SK-N-SH (cell line): ENCODE data around the gene ACYP2.

ENCODE experiments used
- CTCF ChIP-seq: fragments of 200-600 bp; sonication (generic); IDR thresholded peaks from 2 replicates; pipeline ENCODE4 v1.6.1; 2017; ENCODE audit warnings: antibody characterized with exemption, mild to moderate bottlenecking, moderate library complexity
- FOSL2 ChIP-seq: IDR thresholded peaks from 2 replicates; pipeline ENCODE4 v1.4.0; 2012; ENCODE audit warnings: low read depth, mild to moderate bottlenecking, moderate library complexity, borderline replicate concordance
- MXI1 ChIP-seq: IDR thresholded peaks from 2 replicates; pipeline ENCODE4 v1.6.1; 2012; ENCODE audit warnings: mild to moderate bottlenecking, low read depth, low read length, improper control_type of control experiment
- RXRA ChIP-seq: IDR thresholded peaks from 2 replicates; pipeline ENCODE4 v1.4.0; 2012; ENCODE audit warnings: low read depth, mild to moderate bottlenecking, borderline replicate concordance
- SIN3A ChIP-seq: IDR thresholded peaks from 2 replicates; pipeline ENCODE4 v1.6.1; 2012; ENCODE audit warnings: low read depth, mild to moderate bottlenecking, low read length, moderate library complexity, borderline replicate concordance
- SMC3 ChIP-seq: IDR thresholded peaks from 2 replicates; pipeline ENCODE4 v1.6.1; 2012; ENCODE audit warnings: low read depth, low read length, improper control_type of control experiment
- TAF1 ChIP-seq: IDR thresholded peaks from 2 replicates; pipeline ENCODE4 v1.6.1; 2012; ENCODE audit warnings: low read depth, mild to moderate bottlenecking, low read length, moderate library complexity, borderline replicate concordance
- YY1 ChIP-seq: IDR thresholded peaks from 2 replicates; pipeline ENCODE4 v1.4.0; 2012; ENCODE audit warnings: low read depth, mild to moderate bottlenecking
- TF ChIP-seq, protein P1 (sequence below): IDR thresholded peaks from 2 replicates; pipeline ENCODE4 v1.6.1; 2012; ENCODE audit warnings: mild to moderate bottlenecking, low read depth, low read length, moderate library complexity
- TF ChIP-seq, protein P2 (sequence below): IDR thresholded peaks from 2 replicates; pipeline ENCODE4 v1.4.0; 2012; ENCODE audit warnings: low read depth

DNA sequence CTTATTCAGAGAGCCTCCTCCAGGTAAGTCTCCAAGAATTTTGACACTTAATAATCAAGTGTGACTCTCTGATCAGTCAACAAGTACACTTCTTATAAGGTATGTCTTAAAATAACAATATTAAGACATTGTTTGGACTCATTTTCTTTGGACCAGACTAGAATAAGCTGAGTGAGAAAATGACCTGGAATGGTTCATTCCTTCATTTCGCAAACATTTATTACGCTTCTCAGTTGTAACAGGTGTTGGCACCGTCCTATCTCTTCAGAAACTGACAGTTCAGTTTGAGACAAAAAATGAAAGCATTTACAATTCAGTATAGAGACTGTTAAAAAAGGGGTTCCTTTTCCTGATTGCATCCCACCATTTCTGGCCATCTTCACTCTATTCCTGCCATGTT, 94.0 kb downstream of the ACYP2 start:
- no peak for TF ChIP-seq RXRA
- TF ChIP-seq, protein P1, sequence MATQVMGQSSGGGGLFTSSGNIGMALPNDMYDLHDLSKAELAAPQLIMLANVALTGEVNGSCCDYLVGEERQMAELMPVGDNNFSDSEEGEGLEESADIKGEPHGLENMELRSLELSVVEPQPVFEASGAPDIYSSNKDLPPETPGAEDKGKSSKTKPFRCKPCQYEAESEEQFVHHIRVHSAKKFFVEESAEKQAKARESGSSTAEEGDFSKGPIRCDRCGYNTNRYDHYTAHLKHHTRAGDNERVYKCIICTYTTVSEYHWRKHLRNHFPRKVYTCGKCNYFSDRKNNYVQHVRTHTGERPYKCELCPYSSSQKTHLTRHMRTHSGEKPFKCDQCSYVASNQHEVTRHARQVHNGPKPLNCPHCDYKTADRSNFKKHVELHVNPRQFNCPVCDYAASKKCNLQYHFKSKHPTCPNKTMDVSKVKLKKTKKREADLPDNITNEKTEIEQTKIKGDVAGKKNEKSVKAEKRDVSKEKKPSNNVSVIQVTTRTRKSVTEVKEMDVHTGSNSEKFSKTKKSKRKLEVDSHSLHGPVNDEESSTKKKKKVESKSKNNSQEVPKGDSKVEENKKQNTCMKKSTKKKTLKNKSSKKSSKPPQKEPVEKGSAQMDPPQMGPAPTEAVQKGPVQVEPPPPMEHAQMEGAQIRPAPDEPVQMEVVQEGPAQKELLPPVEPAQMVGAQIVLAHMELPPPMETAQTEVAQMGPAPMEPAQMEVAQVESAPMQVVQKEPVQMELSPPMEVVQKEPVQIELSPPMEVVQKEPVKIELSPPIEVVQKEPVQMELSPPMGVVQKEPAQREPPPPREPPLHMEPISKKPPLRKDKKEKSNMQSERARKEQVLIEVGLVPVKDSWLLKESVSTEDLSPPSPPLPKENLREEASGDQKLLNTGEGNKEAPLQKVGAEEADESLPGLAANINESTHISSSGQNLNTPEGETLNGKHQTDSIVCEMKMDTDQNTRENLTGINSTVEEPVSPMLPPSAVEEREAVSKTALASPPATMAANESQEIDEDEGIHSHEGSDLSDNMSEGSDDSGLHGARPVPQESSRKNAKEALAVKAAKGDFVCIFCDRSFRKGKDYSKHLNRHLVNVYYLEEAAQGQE: no peak
- TF ChIP-seq CTCF: no peak
- TF ChIP-seq, protein P2, sequence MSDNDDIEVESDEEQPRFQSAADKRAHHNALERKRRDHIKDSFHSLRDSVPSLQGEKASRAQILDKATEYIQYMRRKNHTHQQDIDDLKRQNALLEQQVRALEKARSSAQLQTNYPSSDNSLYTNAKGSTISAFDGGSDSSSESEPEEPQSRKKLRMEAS: no peak
- no peak for TF ChIP-seq TAF1
- TF ChIP-seq YY1: no peak
- TF ChIP-seq SIN3A: no peak
- TF ChIP-seq MXI1: no peak
- no peak for TF ChIP-seq FOSL2
- no peak for TF ChIP-seq SMC3
